Psoas muscle (tissue), 8 donors: ENCODE results near the gene PKD1. TPM values are rescaled to one million over a fixed set of nuclear protein-coding genes. Genes with fewer than 3 reads are reported as not detected.

Experiments used
- ATAC-seq, 4 donors: fragments of 200-7000 bp; cut with Tn5 transposase; one replicate each; pipeline ENCODE4 v1.9.1; 2020; ENCODE audit warnings: moderate library complexity in 3 of 4, mild to moderate bottlenecking in 2 of 4
- DNase-seq, 2 donors: peaks; one replicate each; pipeline ENCODE4 v3.0.0-alpha.2; 2020
- H3K27ac ChIP-seq: fragments of 200-600 bp; one replicate; pipeline ENCODE4 v1.8.0; 2022
- H3K27me3 ChIP-seq, 3 donors: fragments of 200-600 bp in 1 of 3; one replicate each; pipeline versions ENCODE4 v1.6.1 to v1.8.0; 2013 to 2022; ENCODE audit warnings: low read length in 2 of 3, mild to moderate bottlenecking in 2 of 3, moderate library complexity in 1 of 3; ENCODE audit not compliant: insufficient read depth in 3 of 3
- H3K36me3 ChIP-seq, 2 donors: fragments of 200-600 bp in 1 of 2; one replicate each; pipeline versions ENCODE4 v1.6.1 to v1.8.0; 2013 to 2022; ENCODE audit warnings: low read depth in 1 of 2, mild to moderate bottlenecking in 1 of 2, moderate library complexity in 1 of 2; ENCODE audit not compliant: insufficient read depth in 1 of 2
- H3K4me1 ChIP-seq: fragments of 200-600 bp; one replicate; pipeline ENCODE4 v1.8.0; 2022
- H3K4me3 ChIP-seq: fragments of 200-600 bp; one replicate; pipeline ENCODE4 v1.8.0; 2022; ENCODE audit warnings: mild to moderate bottlenecking
- H3K9me3 ChIP-seq: fragments of 200-600 bp; one replicate; pipeline ENCODE4 v1.8.0; 2022
- WGBS, 3 donors: extraction: QIAGEN DNeasy Blood & Tissue Kit; methylation state at CpG; one replicate each; pipeline versions ENCODE4 v1.1.6 to v1.1.7; 2013; 5-methylcytosine and 5-hydroxymethylcytosine counted together
- intact Hi-C, 2 donors: fragments of 100-400 bp; cut with DNase I; formaldehyde crosslinking; loops; one replicate each; pipeline versions ENCODE4 v1.11.0 to v1.14.2; 2022
- polyA plus RNA-seq, 3 donors: library from polyadenylated mRNA; stranded (reverse); fragments of 200-250 nt; gene quantifications; one replicate each; pipeline ENCODE4 v1.2.3, GENCODE V29; 2013
- total RNA-seq, 4 donors: library from RNA; stranded (reverse); fragmentation: NEBNext Ultra II Directional in 2 of 4; extraction: Animal tissue kit (Norgen Biotek cat#: 25700) in 2 of 4; gene quantifications; one replicate each; pipeline versions ENCODE4 v1.2.1 to v1.2.4, GENCODE V29; 2021 to 2023
- TF ChIP-seq, protein P1 (sequence below): fragments of 200-600 bp; IDR thresholded peaks from one replicate; pipeline ENCODE4 v1.8.0; 2022; ENCODE audit warnings: antibody characterized with exemption
- donor health status: healthy with polysubstance abuse.
- donor health status: DM: no; HTN: no; CAD: no; lungs with moderate emphysema.
- donor health status: Bipolar disorder and iron deficiency.
- donor health status: healthy.
- donor health status: DM: yes; HTN: yes; CAD: no.
- donor health status: DM: no; HTN: no; CAD: no.
- donor health status: DM: no; HTN: no; CAD: no.
- donor health status: DM: yes; HTN: yes; CAD: no.

The PKD1 gene
- total and polyA plus RNA-seq, 7 donors, result 33.9 to 123 (median 74.1) TPM

DNA sequence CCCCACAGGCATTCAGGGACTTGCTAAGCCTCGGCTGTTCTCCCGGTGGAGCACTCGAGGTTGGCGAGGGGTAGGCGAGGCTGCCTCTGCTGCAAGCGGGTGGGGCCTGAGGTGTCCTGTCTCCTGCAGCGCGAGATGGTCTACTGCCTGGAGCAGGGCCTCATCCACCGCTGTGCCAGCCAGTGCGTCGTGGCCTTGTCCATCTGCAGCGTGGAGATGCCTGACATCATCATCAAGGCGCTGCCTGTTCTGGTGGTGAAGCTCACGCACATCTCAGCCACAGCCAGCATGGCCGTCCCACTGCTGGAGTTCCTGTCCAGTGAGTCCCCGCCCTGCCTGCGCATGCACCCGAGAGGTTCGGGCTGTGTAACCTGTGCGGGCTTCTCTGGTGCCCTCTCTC, 61.6 kb downstream of the PKD1 start:
- peaks cover 0 to 91% of the 10 kb centered on the region in 2 donors for H3K36me3 ChIP-seq
- no peaks in the 10 kb centered on the region for H3K27me3 ChIP-seq
- DNase-seq, result no peak
- H3K9me3 ChIP-seq, result no peaks in the 10 kb centered on the region
- H3K27ac ChIP-seq, result no peak overlapping the region
- no peaks in the 10 kb centered on the region for H3K4me1 ChIP-seq
- ATAC-seq, result no peak
- WGBS, 3 donors, result 94 to 98% (median 94%) methylated on average over 20 of the region's 20 CpGs
- H3K4me3 ChIP-seq, result no peak overlapping the region
- intact Hi-C loops, result no loop called here
- TF ChIP-seq, protein P1, sequence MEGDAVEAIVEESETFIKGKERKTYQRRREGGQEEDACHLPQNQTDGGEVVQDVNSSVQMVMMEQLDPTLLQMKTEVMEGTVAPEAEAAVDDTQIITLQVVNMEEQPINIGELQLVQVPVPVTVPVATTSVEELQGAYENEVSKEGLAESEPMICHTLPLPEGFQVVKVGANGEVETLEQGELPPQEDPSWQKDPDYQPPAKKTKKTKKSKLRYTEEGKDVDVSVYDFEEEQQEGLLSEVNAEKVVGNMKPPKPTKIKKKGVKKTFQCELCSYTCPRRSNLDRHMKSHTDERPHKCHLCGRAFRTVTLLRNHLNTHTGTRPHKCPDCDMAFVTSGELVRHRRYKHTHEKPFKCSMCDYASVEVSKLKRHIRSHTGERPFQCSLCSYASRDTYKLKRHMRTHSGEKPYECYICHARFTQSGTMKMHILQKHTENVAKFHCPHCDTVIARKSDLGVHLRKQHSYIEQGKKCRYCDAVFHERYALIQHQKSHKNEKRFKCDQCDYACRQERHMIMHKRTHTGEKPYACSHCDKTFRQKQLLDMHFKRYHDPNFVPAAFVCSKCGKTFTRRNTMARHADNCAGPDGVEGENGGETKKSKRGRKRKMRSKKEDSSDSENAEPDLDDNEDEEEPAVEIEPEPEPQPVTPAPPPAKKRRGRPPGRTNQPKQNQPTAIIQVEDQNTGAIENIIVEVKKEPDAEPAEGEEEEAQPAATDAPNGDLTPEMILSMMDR, result no peak

DNA sequence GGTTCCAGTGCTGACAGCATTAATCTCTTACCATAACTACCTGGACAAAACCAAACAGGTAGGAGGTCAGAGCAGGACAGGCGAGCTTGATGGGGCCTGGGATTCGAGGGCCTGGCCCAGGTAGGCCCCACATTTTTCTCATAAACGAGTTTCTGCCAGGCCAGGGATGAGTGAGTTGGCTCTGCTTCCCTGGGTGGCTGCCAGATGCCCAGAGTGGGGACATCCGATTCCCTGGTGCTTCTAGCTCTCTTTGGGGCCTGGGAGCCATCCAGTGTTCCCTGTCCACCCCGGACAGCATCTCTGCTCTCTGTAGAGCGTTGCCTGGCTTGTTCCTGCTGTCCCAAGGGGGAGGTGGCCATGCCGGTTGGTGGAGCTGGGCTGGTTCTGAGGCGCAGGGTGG, 62.8 kb downstream of the PKD1 start:
- ATAC-seq (no peak), DNase-seq (no peak)
- WGBS, 3 donors, result 68 to 77% (median 70%) methylated on average over 8 of the region's 8 CpGs
- no peaks in the 10 kb centered on the region for H3K27me3 ChIP-seq
- H3K36me3 ChIP-seq, result peaks cover 3 to 92% of the 10 kb centered on the region in 2 donors
- H3K9me3 ChIP-seq, result no peaks in the 10 kb centered on the region
- no peak overlapping the region for H3K4me3 ChIP-seq
- H3K27ac ChIP-seq, result no peak overlapping the region
- no peaks in the 10 kb centered on the region for H3K4me1 ChIP-seq
- TF ChIP-seq, protein P1, result no peak
- intact Hi-C loops, result loop anchor here in 1 of 2 donors (1.0 kb wide), 1 partner anchor 46 kb away; no protein-coding TSS in a partner anchor

DNA sequence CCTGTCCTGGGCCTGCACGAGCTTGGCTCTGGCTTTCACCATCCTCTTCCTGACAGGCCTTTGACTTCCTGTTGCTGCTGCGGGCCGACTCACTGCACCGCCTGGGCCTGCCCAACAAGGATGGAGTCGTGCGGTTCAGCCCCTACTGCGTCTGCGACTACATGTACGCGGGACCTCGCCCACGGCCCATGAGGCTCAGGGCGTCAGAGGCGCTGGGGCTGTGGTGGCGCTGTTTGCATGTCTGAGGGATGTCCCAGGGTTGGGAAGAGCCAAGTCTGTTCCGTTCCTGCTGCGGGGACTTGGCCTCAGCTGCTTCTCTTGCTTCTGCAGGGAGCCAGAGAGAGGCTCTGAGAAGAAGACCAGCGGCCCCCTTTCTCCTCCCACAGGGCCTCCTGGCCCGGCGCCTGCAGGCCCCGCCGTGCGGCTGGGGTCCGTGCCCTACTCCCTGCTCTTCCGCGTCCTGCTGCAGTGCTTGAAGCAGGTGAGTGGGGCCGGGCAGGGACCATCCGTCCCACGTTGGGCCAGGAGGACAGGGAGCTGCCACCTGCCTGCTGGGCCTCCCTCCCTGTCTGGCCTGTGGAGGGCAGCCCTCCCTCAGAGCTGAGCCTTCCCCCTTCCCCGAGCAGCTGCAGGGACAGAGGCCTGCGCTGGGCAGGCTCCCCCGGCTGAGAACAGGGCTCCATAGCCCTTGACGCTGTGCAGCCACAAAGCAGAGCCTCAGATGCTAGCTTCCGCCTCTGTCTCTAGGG, 64.1 kb downstream of the PKD1 start:
- H3K9me3 ChIP-seq, result no peaks in the 10 kb centered on the region
- peak in 1 of 4 donors; percentile 16 for ATAC-seq
- TF ChIP-seq, protein P1, result no peak
- no peaks in the 10 kb centered on the region for H3K4me1 ChIP-seq
- no peak overlapping the region for H3K4me3 ChIP-seq
- intact Hi-C loops, result loop anchor here in 1 of 2 donors (1.0 kb wide), 1 partner anchor 44 kb away; no protein-coding TSS in a partner anchor
- 80 to 88% (median 83%) methylated on average over 34 of the region's 34 CpGs for WGBS, 3 donors
- H3K36me3 ChIP-seq, result peaks cover 3 to 89% of the 10 kb centered on the region in 2 donors
- H3K27me3 ChIP-seq, result no peaks in the 10 kb centered on the region
- no peak for DNase-seq
- H3K27ac ChIP-seq, result no peak overlapping the region

DNA sequence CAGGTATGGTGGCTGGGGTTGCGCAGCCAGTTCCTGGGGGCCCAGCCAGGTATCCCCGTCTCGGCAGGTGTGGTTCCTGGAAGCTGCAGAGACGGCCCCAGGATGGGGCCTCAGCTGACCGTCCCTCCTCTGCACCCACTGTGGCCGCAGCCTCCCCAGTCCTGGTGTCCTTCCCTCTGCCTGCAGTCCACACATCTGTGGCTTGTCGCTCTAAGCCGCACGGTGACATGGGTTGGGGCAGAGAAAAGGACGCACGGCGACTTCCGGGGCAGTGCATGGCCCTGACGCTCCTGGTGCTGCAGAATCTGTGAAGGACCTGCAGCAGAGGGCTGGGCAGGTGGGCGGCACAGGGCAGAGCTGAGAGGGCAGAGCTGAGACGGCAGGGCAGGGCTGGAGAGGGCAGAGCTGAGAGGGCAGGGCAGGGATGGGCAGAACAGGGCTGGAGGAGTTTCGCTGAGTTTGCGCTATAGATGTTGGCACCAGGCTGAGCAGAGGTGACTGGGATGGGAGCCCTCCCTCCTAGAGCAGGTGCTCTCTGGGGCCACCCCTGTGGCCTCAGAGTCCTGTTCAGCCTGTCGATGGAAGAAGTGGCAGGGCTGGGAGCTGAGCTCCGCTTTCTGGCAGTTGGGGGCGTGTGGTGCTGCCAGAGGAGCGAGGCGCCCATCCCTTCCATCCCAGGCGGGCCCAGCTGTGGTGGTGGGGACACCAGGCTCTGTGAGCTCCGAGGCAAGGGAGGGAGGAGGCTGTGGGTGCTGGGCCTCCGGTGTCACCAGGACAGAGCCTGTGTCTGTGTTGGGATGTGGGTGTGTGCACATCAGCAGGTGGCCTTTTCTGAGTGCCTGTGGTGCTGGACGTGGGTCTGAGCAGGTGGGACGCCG, 64.9 kb downstream of the PKD1 start:
- Histone ChIP-seq H3K27me3 (no peaks in the 10 kb centered on the region), H3K4me1 (no peaks in the 10 kb centered on the region), H3K27ac (no peak overlapping the region), H3K36me3 (peaks cover 7 to 89% of the 10 kb centered on the region in 2 donors), H3K9me3 (no peaks in the 10 kb centered on the region), H3K4me3 (no peak overlapping the region)
- TF ChIP-seq, protein P1, result no peak
- intact Hi-C loops, result no loop called here
- ATAC-seq (peak in 1 of 4 donors; percentile 14), DNase-seq (no peak)
- 92 to 93% (median 92%) methylated on average over 27 to 29 of the region's 29 CpGs for WGBS, 3 donors
